SK-N-SH treated with all-trans-retinoic acid at 6 μM for 48 hours (cell line): ENCODE results near the gene ODAD2.

ENCODE experiments used
- ATAC-seq: fragments of 200-7000 bp; cut with Tn5 transposase; 3 replicates; pipeline ENCODE4 v1.9.1; 2020; ENCODE audit warnings: mild to moderate bottlenecking, moderate library complexity
- ARNTL ChIP-seq: fragments of 450-650 bp; formaldehyde crosslinking; IDR thresholded peaks from 2 replicates; pipeline ENCODE4 v1.5.0; 2020; ENCODE audit warnings: low read depth, mild to moderate bottlenecking, moderate library complexity, borderline replicate concordance
- BACH2 ChIP-seq: fragments of 250-450 bp; sonication (Bioruptor Pico); IDR thresholded peaks from 2 replicates; pipeline ENCODE4 v1.9.0; 2021; ENCODE audit warnings: mild to moderate bottlenecking, borderline replicate concordance
- CREB5 ChIP-seq: fragments of 250-450 bp; sonication (Bioruptor Pico); IDR thresholded peaks from 2 replicates; pipeline ENCODE4 v1.5.1; 2020; ENCODE audit warnings: low read depth, mild to moderate bottlenecking, moderate library complexity
- CSDC2 ChIP-seq: fragments of 250-450 bp; sonication (Bioruptor Pico); IDR thresholded peaks from 2 replicates; pipeline ENCODE4 v1.5.0; 2020; ENCODE audit warnings: mild to moderate bottlenecking, moderate library complexity
- CSRNP3 ChIP-seq: fragments of 250-450 bp; sonication (Bioruptor Pico); IDR thresholded peaks from 2 replicates; pipeline ENCODE4 v1.5.1; 2021; ENCODE audit warnings: mild to moderate bottlenecking, moderate library complexity
- GLIS3 ChIP-seq: fragments of 250-450 bp; sonication (Bioruptor Pico); IDR thresholded peaks from 2 replicates; pipeline ENCODE4 v1.5.0; 2020; ENCODE audit warnings: mild to moderate bottlenecking, moderate library complexity
- ISL1 ChIP-seq: fragments of 250-450 bp; sonication (Bioruptor Pico); IDR thresholded peaks from 2 replicates; pipeline ENCODE4 v2.1.2; 2022; ENCODE audit warnings: mild to moderate bottlenecking, moderate library complexity
- PATZ1 ChIP-seq: fragments of 250-450 bp; sonication (Bioruptor Pico); IDR thresholded peaks from 2 replicates; pipeline ENCODE4 v1.8.0; 2020; ENCODE audit warnings: mild to moderate bottlenecking, moderate library complexity, borderline replicate concordance
- POU6F1 ChIP-seq: fragments of 250-450 bp; sonication (Bioruptor Pico); IDR thresholded peaks from 2 replicates; pipeline ENCODE4 v1.8.0; 2021; ENCODE audit warnings: low read depth, mild to moderate bottlenecking, moderate library complexity, borderline replicate concordance
- PPARA ChIP-seq: fragments of 250-450 bp; sonication (Bioruptor Pico); IDR thresholded peaks from 2 replicates; pipeline ENCODE4 v1.5.0; 2020; ENCODE audit warnings: mild to moderate bottlenecking, borderline replicate concordance
- RARB ChIP-seq: fragments of 250-450 bp; sonication (Bioruptor Pico); IDR thresholded peaks from 2 replicates; pipeline ENCODE4 v1.8.0; 2021; ENCODE audit warnings: mild to moderate bottlenecking, moderate library complexity
- SNAI2 ChIP-seq: fragments of 250-450 bp; sonication (Bioruptor Pico); IDR thresholded peaks from 2 replicates; pipeline ENCODE4 v1.5.0; 2020; ENCODE audit warnings: mild to moderate bottlenecking, moderate library complexity
- TSHZ2 ChIP-seq: fragments of 250-450 bp; sonication (Bioruptor Pico); IDR thresholded peaks from 2 replicates; pipeline ENCODE4 v1.5.0; 2020; ENCODE audit warnings: mild to moderate bottlenecking, moderate library complexity
- ZC3H10 ChIP-seq: fragments of 250-450 bp; sonication (Bioruptor Pico); IDR thresholded peaks from 2 replicates; pipeline ENCODE4 v1.5.1; 2021; ENCODE audit warnings: mild to moderate bottlenecking, moderate library complexity
- ZFP3 ChIP-seq: fragments of 250-450 bp; sonication (Bioruptor Pico); IDR thresholded peaks from 2 replicates; pipeline ENCODE4 v1.5.0; 2020; ENCODE audit warnings: mild to moderate bottlenecking, moderate library complexity
- ZFP30 ChIP-seq: fragments of 450-650 bp; formaldehyde crosslinking; IDR thresholded peaks from 2 replicates; pipeline ENCODE4 v1.5.0; 2022; ENCODE audit warnings: mild to moderate bottlenecking, moderate library complexity
- ZNF565 ChIP-seq: fragments of 450-650 bp; formaldehyde crosslinking; conservative IDR thresholded peaks from 2 replicates; pipeline ENCODE4 v1.5.0; 2020; ENCODE audit warnings: low read depth, mild to moderate bottlenecking, moderate library complexity
- ZNF70 ChIP-seq: fragments of 450-650 bp; formaldehyde crosslinking; IDR thresholded peaks from 2 replicates; pipeline ENCODE4 v1.5.0; 2020; ENCODE audit warnings: mild to moderate bottlenecking, moderate library complexity
- ZNF8 ChIP-seq: fragments of 450-650 bp; formaldehyde crosslinking; IDR thresholded peaks from 2 replicates; pipeline ENCODE4 v1.5.0; 2020; ENCODE audit warnings: mild to moderate bottlenecking, moderate library complexity

Gene ODAD2

GRCh38 chr10:27914888-27915287 is 84.0 kb downstream of the ODAD2 start (continued):
- TF ChIP-seq ISL1 (CRISPR knock-in tag) (no peak), ZNF565 (CRISPR knock-in tag) (no peak)

GRCh38 chr10:27912231-27912630 is 86.6 kb downstream of the ODAD2 start:
- TF ChIP-seq RARB (CRISPR knock-in tag) (no peak), ZFP3 (CRISPR knock-in tag) (no peak), CSRNP3 (CRISPR knock-in tag) (no peak)
- TF ChIP-seq, all 23 proteins: peak for 0

GRCh38 chr10:27911539-27911938 is 87.3 kb downstream of the ODAD2 start:
- TF ChIP-seq CSRNP3 (CRISPR knock-in tag) (no peak), GLIS3 (no peak), CSDC2 (CRISPR knock-in tag) (no peak), PPARA (CRISPR knock-in tag) (no peak), BACH2 (CRISPR knock-in tag) (no peak), ZC3H10 (no peak), ZFP3 (CRISPR knock-in tag) (no peak), PATZ1 (CRISPR knock-in tag) (no peak), ISL1 (CRISPR knock-in tag) (no peak), TSHZ2 (CRISPR knock-in tag) (no peak), POU6F1 (no peak), RARB (CRISPR knock-in tag) (no peak), ARNTL (CRISPR knock-in tag) (no peak), SNAI2 (CRISPR knock-in tag) (no peak)

More at GRCh38 chr10:27912231-27912630, 86.6 kb downstream of the ODAD2 start:
- no peak for ATAC-seq

GRCh38 chr10:27911011-27911410 is 87.9 kb downstream of the ODAD2 start:
- ATAC-seq, result no peak
- no peak for TF ChIP-seq SNAI2 (CRISPR knock-in tag)
- no peak for TF ChIP-seq ZNF70 (CRISPR knock-in tag)
- TF ChIP-seq ISL1 (CRISPR knock-in tag), result no peak
- TF ChIP-seq CREB5 (CRISPR knock-in tag), result no peak
- TF ChIP-seq ZNF8, result no peak
- no peak for TF ChIP-seq ZNF565 (CRISPR knock-in tag)
- TF ChIP-seq CSDC2 (CRISPR knock-in tag), result no peak
- TF ChIP-seq ZFP30 (CRISPR knock-in tag), result no peak
- TF ChIP-seq BACH2 (CRISPR knock-in tag), result no peak
- no peak for TF ChIP-seq PATZ1 (CRISPR knock-in tag)
- no peak for TF ChIP-seq TSHZ2 (CRISPR knock-in tag)
- no peak for TF ChIP-seq ZC3H10

More at GRCh38 chr10:27911539-27911938, 87.3 kb downstream of the ODAD2 start:
- ATAC-seq, result no peak
